ENCODE data around the gene ZNF175. TPM values are rescaled to one million over a fixed set of nuclear protein-coding genes. Genes with fewer than 3 reads are reported as not detected.

ZNF175 gene
- total and polyA plus RNA-seq, 9 of the 15 experiments (the other 6 are each of a cell fraction or from before 2014, with no cell fraction given), result 3.7 to 37.9 (median 14.0) TPM

GRCh38 chr19:51544038-51544437, 27.0 kb upstream of the ZNF175 start:
- Histone ChIP-seq H3K36me3 (ENCODE audit: control insufficient read depth, insufficient read depth, low read length) (no peaks in the 10 kb centered on the region), H3K4me3 (no peak overlapping the region), H3K4me1 (replicated peaks in 1 of 2; ENCODE audit: control insufficient read depth in 2 of 2, insufficient read depth in 2 of 2, low read length in 2 of 2) (peaks cover 65 to 69% of the 10 kb centered on the region in 2 experiments), H3K9ac (ENCODE audit: insufficient read depth in 1 of 2, low read depth in 2 of 2, low read length in 2 of 2) (peak overlapping the region in 1 of 2 experiments; percentile 8; a peak in 1 of 4 replicates), H3K79me2 (ENCODE audit: control insufficient read depth, insufficient read depth, low read length) (peaks cover 48% of the 10 kb centered on the region), H3K9me3 (replicated peaks; ENCODE audit: control insufficient read depth, insufficient read depth, low read depth, low read length) (no peaks in the 10 kb centered on the region), H4K20me1 (replicated peaks; ENCODE audit: control insufficient read depth, insufficient read depth, low read length) (no peaks in the 10 kb centered on the region), H3K4me2 (ENCODE audit: insufficient read depth, low read length) (no peak overlapping the region), H3K27me3 (ENCODE audit: control insufficient read depth in 2 of 2, insufficient read depth in 2 of 2, low read length in 2 of 2) (no peaks in the 10 kb centered on the region; a peak in 1 of 5 replicates), H2AFZ (ENCODE audit: low read depth, low read length) (peak overlapping the region; percentile 36), H3K27ac (ENCODE audit: extremely low read depth, low read depth, low read length) (peak overlapping the region; percentile 100; the same call in 1 of the 3 replicates), H3K9me1 (ENCODE audit: control insufficient read depth, insufficient read depth, low read length) (no peaks in the 10 kb centered on the region)
- DNase-seq (ENCODE audit: extremely low read depth in 1 of 4, low spot score in 3 of 4) (no peak), FAIRE-seq (no peak), ATAC-seq (no peak)
- no TSS peak for BruUV-seq (replicated peaks)
- in situ Hi-C loops (cut with MboI) (no loop called here), intact Hi-C loops (cut with micrococcal nuclease) (no loop called here)
- ChIA-PET CTCF (ENCODE audit: low intra/inter-chr PET ratio) (no interaction called here), POLR2A (no interaction called here)
- TF ChIP-seq SMARCB1 (IDR thresholded peaks at IDR 0.05; ENCODE audit: insufficient read length, low read depth) (no peak), ZNF133 (CRISPR knock-in tag; IDR thresholded peaks at IDR 0.05) (no peak), E2F8 (IDR thresholded peaks at IDR 0.05; ENCODE audit: low read depth, partially characterized antibody) (no peak)
- WGBS (ENCODE audit: insufficient coverage, low coverage, missing lambda C conversion rate), result 86% methylated on average over 6 of the region's 6 CpGs

All from K562 (cell line).